ENCODE measurements around the gene PITPNM3. TPM values are rescaled to one million over a fixed set of nuclear protein-coding genes. Genes with fewer than 3 reads are reported as not detected.

Gene PITPNM3
- total and polyA plus RNA-seq, 2 of the 13 experiments (the other 11 are each of a cell fraction or from before 2014, with no cell fraction given): 0.13 to 0.29 TPM

DNA sequence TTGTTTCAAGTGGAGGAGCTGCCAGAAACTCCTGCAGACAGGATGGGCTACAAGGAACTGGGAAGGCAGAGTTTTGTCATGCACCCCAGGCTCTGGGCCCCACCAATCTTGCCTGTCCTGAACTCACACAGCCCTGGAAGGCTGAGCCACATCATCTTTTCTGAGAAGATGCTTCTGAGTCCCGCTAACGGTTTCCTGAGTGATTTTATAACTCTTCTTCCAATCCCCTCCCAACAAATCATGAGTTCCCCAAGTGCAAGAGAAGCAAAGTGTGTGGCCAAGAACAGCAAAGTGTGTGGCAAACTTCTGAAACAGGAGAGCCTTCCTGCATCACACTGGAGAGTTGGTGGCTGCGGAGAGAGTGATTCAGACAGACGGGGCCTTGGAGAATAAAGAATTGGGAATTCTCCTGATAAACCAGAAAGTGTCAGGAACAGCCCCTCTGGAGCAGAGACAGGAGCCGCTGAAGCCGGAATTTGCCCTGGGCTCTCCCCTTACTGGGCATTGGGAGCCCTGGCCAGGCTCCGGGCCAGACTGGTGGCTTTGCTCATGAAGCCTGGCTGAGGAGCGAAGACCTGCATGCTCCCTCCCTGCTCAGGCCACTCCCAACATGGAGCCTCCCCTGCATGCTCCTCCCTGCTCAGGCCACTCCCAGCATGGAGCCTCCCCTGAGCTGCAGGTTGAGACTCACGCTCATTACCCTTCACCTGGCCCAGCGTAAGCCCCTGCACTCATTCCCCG, 47.2 kb downstream of the PITPNM3 start:
- Histone ChIP-seq H3K79me2 (ENCODE audit: insufficient read depth, low read length) (no peaks in the 10 kb centered on the region), H3K4me3 (replicated peaks in 1 of 3; ENCODE audit: insufficient read depth in 1 of 3, low read depth in 2 of 3, low read length in 3 of 3) (no peak overlapping the region), H3K27ac (ENCODE audit: extremely low read length, insufficient read depth, low read length) (no peak overlapping the region), H3K36me3 (replicated peaks in 1 of 2; ENCODE audit: control insufficient read depth in 1 of 2, insufficient read depth in 2 of 2, low read length in 2 of 2) (no peaks in the 10 kb centered on the region), H3K27me3 (ENCODE audit: control insufficient read depth in 1 of 2, insufficient read depth in 2 of 2, low read length in 2 of 2) (peaks cover 0 to 1% of the 10 kb centered on the region in 2 experiments; a peak in 2 of 5 replicates), H2AFZ (ENCODE audit: low read length) (no peak overlapping the region), H3K4me2 (ENCODE audit: low read depth, low read length) (no peak overlapping the region), H3K4me1 (ENCODE audit: insufficient read depth, low read length) (no peaks in the 10 kb centered on the region), H3K9ac (ENCODE audit: insufficient read depth, low read depth, low read length) (no peak overlapping the region), H4K20me1 (ENCODE audit: insufficient read depth, low read length) (no peaks in the 10 kb centered on the region), H3K9me3 (ENCODE audit: low read length) (no peaks in the 10 kb centered on the region)
- in situ Hi-C loops (cut with HindIII; ENCODE audit: extremely low pct_ligation_motif_present, low pct_unique_long_range_greater_than_20kb) (loop anchor here (5.0 kb wide), 1 partner anchor 52 kb away; no protein-coding TSS in a partner anchor), intact Hi-C loops (cut with micrococcal nuclease; ENCODE audit: unreplicated experiment) (no loop called here)
- no TSS peak for BruUV-seq (replicated peaks)
- ChIA-PET POLR2A (no interaction called here), CTCF (ENCODE audit: low intra/inter-chr PET ratio, low total read pairs) (no interaction called here)
- WGBS (ENCODE audit: low lambda C conversion rate): 52% methylated on average over 9 of the region's 11 CpGs
- FAIRE-seq: no peak
- ATAC-seq: no peak
- DNase-seq (ENCODE audit: low spot score): no peak
- no peak for TF ChIP-seq ISX (CRISPR knock-in tag; conservative IDR thresholded peaks at IDR 0.05)
- no peak for TF ChIP-seq ZNF17 (CRISPR knock-in tag; IDR thresholded peaks at IDR 0.05)
- 0 out of 2 replicates have a peak, but pooled peaks have one; percentile 20 for TF ChIP-seq ZNF263 (CRISPR knock-in tag; IDR thresholded peaks at IDR 0.05)
- no peak for TF ChIP-seq TOE1 (CRISPR knock-in tag; IDR thresholded peaks at IDR 0.05)
- TF ChIP-seq CCDC6 (CRISPR knock-in tag; IDR thresholded peaks at IDR 0.05): no peak

DNA sequence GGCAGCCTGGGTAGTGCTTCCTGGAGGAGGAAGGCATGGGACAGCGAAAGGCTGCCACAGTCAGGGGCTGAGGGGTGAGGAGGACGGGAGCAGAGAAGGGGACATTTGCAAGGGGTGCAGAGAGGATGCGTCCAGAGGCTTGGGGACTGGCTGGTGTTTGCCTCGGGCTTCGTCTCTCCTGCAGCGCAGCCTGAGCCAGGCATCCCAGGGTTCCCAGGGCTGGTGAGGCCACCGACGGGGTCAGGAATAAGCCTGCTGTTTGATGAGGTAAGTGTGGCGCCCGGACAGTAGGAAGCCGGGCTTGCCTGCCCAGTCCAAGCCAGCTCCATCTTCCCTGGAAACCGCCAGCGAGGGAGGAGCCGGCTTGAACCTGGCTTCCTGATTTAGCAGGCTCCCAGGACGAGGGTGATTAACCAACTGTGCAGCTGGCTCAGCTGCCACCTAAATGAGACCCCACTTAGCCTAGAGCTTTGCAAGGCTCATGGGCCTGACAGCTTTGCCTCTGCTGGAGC, 47.8 kb downstream of the PITPNM3 start:
- Histone ChIP-seq H3K9me3 (ENCODE audit: low read length) (no peaks in the 10 kb centered on the region), H3K27me3 (ENCODE audit: control insufficient read depth in 1 of 2, insufficient read depth in 2 of 2, low read length in 2 of 2) (peaks cover 0 to 1% of the 10 kb centered on the region in 2 experiments; a peak in 2 of 5 replicates), H4K20me1 (ENCODE audit: insufficient read depth, low read length) (no peaks in the 10 kb centered on the region), H3K4me1 (ENCODE audit: insufficient read depth, low read length) (no peaks in the 10 kb centered on the region), H3K36me3 (replicated peaks in 1 of 2; ENCODE audit: control insufficient read depth in 1 of 2, insufficient read depth in 2 of 2, low read length in 2 of 2) (no peaks in the 10 kb centered on the region), H2AFZ (ENCODE audit: low read length) (no peak overlapping the region), H3K4me2 (ENCODE audit: low read depth, low read length) (no peak overlapping the region), H3K79me2 (ENCODE audit: insufficient read depth, low read length) (no peaks in the 10 kb centered on the region), H3K27ac (ENCODE audit: extremely low read length, insufficient read depth, low read length) (no peak overlapping the region), H3K9ac (ENCODE audit: insufficient read depth, low read depth, low read length) (no peak overlapping the region), H3K4me3 (replicated peaks in 1 of 3; ENCODE audit: insufficient read depth in 1 of 3, low read depth in 2 of 3, low read length in 3 of 3) (no peak overlapping the region)
- ChIA-PET POLR2A (no interaction called here), CTCF (ENCODE audit: low intra/inter-chr PET ratio, low total read pairs) (no interaction called here)
- ATAC-seq (no peak), DNase-seq (ENCODE audit: low spot score) (no peak), FAIRE-seq (no peak)
- TF ChIP-seq ZBTB21 (CRISPR knock-in tag; IDR thresholded peaks at IDR 0.05) (no peak), ZFY (CRISPR knock-in tag; IDR thresholded peaks at IDR 0.05) (no peak), ZNF552 (CRISPR knock-in tag; IDR thresholded peaks at IDR 0.05; ENCODE audit: borderline replicate concordance) (no peak)
- TF ChIP-seq, protein P1, sequence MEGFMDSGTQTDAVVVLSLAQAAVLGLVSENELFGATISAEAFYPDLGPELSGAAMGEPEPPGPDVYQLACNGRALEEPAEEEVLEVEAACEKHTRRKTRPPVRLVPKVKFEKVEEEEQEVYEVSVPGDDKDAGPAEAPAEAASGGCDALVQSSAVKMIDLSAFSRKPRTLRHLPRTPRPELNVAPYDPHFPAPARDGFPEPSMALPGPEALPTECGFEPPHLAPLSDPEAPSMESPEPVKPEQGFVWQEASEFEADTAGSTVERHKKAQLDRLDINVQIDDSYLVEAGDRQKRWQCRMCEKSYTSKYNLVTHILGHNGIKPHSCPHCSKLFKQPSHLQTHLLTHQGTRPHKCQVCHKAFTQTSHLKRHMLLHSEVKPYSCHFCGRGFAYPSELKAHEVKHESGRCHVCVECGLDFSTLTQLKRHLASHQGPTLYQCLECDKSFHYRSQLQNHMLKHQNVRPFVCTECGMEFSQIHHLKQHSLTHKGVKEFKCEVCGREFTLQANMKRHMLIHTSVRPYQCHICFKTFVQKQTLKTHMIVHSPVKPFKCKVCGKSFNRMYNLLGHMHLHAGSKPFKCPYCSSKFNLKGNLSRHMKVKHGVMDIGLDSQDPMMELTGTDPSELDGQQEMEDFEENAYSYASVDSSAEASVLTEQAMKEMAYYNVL (CRISPR knock-in tag; IDR thresholded peaks at IDR 0.05; ENCODE audit: borderline replicate concordance): no peak
- no TSS peak for BruUV-seq (replicated peaks)
- WGBS (ENCODE audit: low lambda C conversion rate): 55% methylated on average over 5 of the region's 15 CpGs
- intact Hi-C loops (cut with micrococcal nuclease; ENCODE audit: unreplicated experiment) (no loop called here), in situ Hi-C loops (cut with HindIII; ENCODE audit: extremely low pct_ligation_motif_present, low pct_unique_long_range_greater_than_20kb) (loop anchor here (5.0 kb wide), 1 partner anchor 51 kb away; no protein-coding TSS in a partner anchor)

Measured in HepG2 (cell line).